Measurements from ENCODE around the gene GDF15.

DNA sequence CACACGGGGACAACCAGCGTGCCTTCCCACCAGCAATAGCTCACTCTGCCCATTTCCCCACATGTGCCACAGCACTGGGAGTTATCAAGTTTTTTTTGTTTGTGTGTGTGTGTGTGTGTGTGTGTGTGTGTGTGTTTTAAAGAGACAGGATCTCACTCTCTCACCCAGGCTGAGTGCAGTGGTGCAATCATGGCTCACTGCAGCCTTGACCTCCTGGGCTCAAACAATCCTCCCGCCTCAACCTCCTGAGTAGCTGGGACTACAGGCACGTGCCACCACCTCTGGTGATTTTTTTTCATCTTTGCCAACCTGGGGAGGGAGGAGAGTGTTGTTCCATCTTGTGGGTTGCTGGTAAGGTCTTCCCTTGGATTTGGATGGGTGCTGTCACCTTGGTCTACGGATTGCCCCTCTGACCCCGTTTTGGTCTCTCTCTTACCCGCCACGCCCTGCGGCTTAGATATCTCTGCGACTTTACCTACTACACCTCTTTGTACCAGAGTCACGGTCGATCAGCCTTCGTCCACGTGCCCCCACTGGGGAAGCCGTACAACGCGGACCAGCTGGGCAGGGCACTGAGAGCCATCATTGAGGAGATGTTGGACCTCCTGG is 22.9 kb upstream of the GDF15 start:
- TF ChIP-seq, protein P1, sequence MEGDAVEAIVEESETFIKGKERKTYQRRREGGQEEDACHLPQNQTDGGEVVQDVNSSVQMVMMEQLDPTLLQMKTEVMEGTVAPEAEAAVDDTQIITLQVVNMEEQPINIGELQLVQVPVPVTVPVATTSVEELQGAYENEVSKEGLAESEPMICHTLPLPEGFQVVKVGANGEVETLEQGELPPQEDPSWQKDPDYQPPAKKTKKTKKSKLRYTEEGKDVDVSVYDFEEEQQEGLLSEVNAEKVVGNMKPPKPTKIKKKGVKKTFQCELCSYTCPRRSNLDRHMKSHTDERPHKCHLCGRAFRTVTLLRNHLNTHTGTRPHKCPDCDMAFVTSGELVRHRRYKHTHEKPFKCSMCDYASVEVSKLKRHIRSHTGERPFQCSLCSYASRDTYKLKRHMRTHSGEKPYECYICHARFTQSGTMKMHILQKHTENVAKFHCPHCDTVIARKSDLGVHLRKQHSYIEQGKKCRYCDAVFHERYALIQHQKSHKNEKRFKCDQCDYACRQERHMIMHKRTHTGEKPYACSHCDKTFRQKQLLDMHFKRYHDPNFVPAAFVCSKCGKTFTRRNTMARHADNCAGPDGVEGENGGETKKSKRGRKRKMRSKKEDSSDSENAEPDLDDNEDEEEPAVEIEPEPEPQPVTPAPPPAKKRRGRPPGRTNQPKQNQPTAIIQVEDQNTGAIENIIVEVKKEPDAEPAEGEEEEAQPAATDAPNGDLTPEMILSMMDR (IDR thresholded peaks at IDR 0.05; ENCODE audit: extremely low read depth in 1 of 2, insufficient read depth in 1 of 2, low read depth in 1 of 2, low read length in 2 of 2), result no peak
- no peak for TF ChIP-seq POLR2A (IDR thresholded peaks at IDR 0.05; ENCODE audit: low read depth, low read length)

Measured in endothelial cell of umbilical vein (primary cell).